GM19372 (cell line): Measurements from ENCODE around the gene VPS9D1.
"Not testable (repeated sequence)": the region's sequence is repeated elsewhere in the genome, so short reads cannot be mapped to it uniquely, and the experiment has no call there.

Source experiments
- ATAC-seq: cut with Tn5 transposase; IDR thresholded peaks from one replicate; pipeline ENCODE4 v1.9.1; 2021; ENCODE audit warnings: mild to moderate bottlenecking, low read depth, moderate library complexity; ENCODE audit not compliant: unreplicated experiment

The VPS9D1 gene

GRCh38 chr16:89669755-89670154, 50.9 kb downstream of the VPS9D1 start:
- no peak for ATAC-seq

GRCh38 chr16:89668790-89669158, 51.9 kb downstream of the VPS9D1 start:
- no peak for ATAC-seq

- no peak for ATAC-seq
These were observed 53.1 kb downstream of the VPS9D1 start for GRCh38 chr16:89667633-89668032.

DNA sequence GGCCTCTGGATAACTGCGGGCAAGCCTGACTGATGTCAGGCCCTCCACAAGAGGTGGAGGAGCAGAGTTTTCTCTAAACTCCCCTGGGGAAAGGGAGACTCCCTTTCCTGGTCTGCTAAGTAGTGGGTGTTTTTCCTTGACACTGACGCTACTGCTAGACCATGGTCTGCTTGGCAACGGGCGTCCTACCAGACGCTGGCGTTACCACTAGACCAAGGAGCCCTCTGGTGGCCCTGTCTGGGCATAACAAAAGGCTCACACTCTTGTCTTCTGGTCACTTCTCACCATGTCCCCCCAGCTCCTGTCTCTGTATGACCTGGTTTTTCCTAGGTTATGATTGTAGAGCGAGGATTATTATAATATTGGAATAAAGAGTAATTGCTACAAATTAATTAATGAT, 53.7 kb downstream of the VPS9D1 start:
- not testable (repeated sequence) for ATAC-seq

DNA sequence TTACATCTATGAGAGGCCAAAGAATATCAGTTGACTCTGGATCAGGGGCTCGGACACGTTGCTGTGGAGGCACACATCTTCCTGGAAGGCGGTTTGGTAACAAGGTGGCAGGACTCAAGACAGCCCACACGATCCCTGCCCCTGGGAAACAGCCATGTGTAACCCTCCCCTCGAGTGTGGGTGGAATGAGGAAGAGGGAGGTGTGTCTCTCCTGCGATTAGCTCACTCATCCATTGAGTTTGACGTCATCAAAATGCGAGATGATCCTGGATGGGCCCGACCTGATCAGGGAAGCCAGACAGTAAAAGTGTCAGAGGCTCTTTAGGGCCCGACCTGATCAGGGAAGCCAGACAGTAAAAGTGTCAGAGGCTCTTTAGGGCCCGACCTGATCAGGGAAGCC, 56.5 kb downstream of the VPS9D1 start:
- ATAC-seq, result not testable (repeated sequence)

GRCh38 chr16:89661215-89661614, 59.5 kb downstream of the VPS9D1 start:
- ATAC-seq, result no peak

GRCh38 chr16:89660146-89660545, 60.6 kb downstream of the VPS9D1 start:
- no peak for ATAC-seq

- no peak for ATAC-seq
These were observed 62.3 kb downstream of the VPS9D1 start for GRCh38 chr16:89658221-89658879.

GRCh38 chr16:89657442-89658220, 63.1 kb downstream of the VPS9D1 start, which contains the start of the genes CHMP1A and SPATA33:
Gene CHMP1A (minus strand): TSS chr16:89657708. CDS start chr16:89657588, 120 bp downstream.
Gene SPATA33 (plus strand): TSS chr16:89657836. CDS start chr16:89657912, 76 bp downstream.
- ATAC-seq, result peak; percentile 92
